ENCODE results near the gene NEAT1. TPM values are rescaled to one million over a fixed set of nuclear protein-coding genes. Genes with fewer than 3 reads are reported as not detected.

The NEAT1 gene
- total RNA-seq, 4 donors from 2014 or later, result 30.6 to 705 (median 357) TPM

- Histone ChIP-seq H3K27ac (peak overlapping the region; percentile 95 to 99 (median 98)), H3K36me3 (no peaks in the 10 kb centered on the region), H3K4me1 (peaks cover 20 to 70% (median 40%) of the 10 kb centered on the region in 3 donors), H3K4me3 (no peak overlapping the region), H3K27me3 (no peaks in the 10 kb centered on the region), H3K9me3 (no peaks in the 10 kb centered on the region)
- no peak for DNase-seq
- 74 to 75% methylated on average over 6 to 7 of the region's 13 CpGs for WGBS, 2 donors
- TF ChIP-seq POLR2A (IDR thresholded peaks at IDR 0.05), result no peak
- TF ChIP-seq CTCF (IDR thresholded peaks at IDR 0.05), result no peak
- intact Hi-C loops (cut with DNase I), result loop anchor here (5.0 kb wide), 1 partner anchor 37 kb away; no protein-coding TSS in a partner anchor
Observed at GRCh38 chr11:65379698-65380459, 42.7 kb upstream of the NEAT1 start.

- TF ChIP-seq POLR2A (IDR thresholded peaks at IDR 0.05) (no peak), CTCF (IDR thresholded peaks at IDR 0.05) (no peak)
- Histone ChIP-seq H3K36me3 (no peaks in the 10 kb centered on the region), H3K27ac (peak overlapping the region; percentile 95 to 99 (median 98)), H3K4me3 (no peak overlapping the region), H3K27me3 (no peaks in the 10 kb centered on the region), H3K9me3 (no peaks in the 10 kb centered on the region), H3K4me1 (peaks cover 25 to 71% (median 47%) of the 10 kb centered on the region in 3 donors)
- 90 to 96% methylated on average over 2 to 8 of the region's 16 CpGs for WGBS, 2 donors
- no peak for DNase-seq
- intact Hi-C loops (cut with DNase I), result loop anchor here (5.0 kb wide), 1 partner anchor 37 kb away; no protein-coding TSS in a partner anchor
Observed at GRCh38 chr11:65380460-65381119, 42.0 kb upstream of the NEAT1 start.

GRCh38 chr11:65381716-65382032 is 40.9 kb upstream of the NEAT1 start:
- no peak for DNase-seq
- intact Hi-C loops (cut with DNase I), result loop anchor here (5.0 kb wide), 1 partner anchor 36 kb away; no protein-coding TSS in a partner anchor
- Histone ChIP-seq H3K4me1 (peaks cover 30 to 79% (median 54%) of the 10 kb centered on the region in 3 donors), H3K27ac (peak overlapping the region; percentile 95 to 99 (median 98)), H3K36me3 (no peaks in the 10 kb centered on the region), H3K4me3 (peak overlapping the region; percentile 23 to 68 (median 46)), H3K9me3 (no peaks in the 10 kb centered on the region), H3K27me3 (no peaks in the 10 kb centered on the region)
- WGBS, 2 donors, result 0 to 4% methylated on average over 4 to 5 of the region's 6 CpGs
- TF ChIP-seq POLR2A (IDR thresholded peaks at IDR 0.05), result no peak

GRCh38 chr11:65382033-65382803 is 40.4 kb upstream of the NEAT1 start, which contains the start of gene SLC25A45:
Gene SLC25A45 (minus strand): TSS chr11:65382646. CDS start chr11:65381951, 695 bp downstream.
- Histone ChIP-seq H3K4me1 (peaks cover 34 to 83% (median 58%) of the 10 kb centered on the region in 3 donors), H3K27me3 (no peaks in the 10 kb centered on the region), H3K27ac (peak within 1 kb of the TSS; percentile 95 to 99 (median 98)), H3K36me3 (no peaks in the 10 kb centered on the region), H3K9me3 (no peaks in the 10 kb centered on the region), H3K4me3 (peak within 1 kb of the TSS; percentile 23 to 68 (median 46))
- peak; percentile 68 for DNase-seq
- intact Hi-C loops (cut with DNase I), result loop anchor here (5.0 kb wide), 1 partner anchor 35 kb away; no protein-coding TSS in a partner anchor
- WGBS, 2 donors, result 0% methylated on average over 8 of the region's 27 CpGs
- peak; percentile 73 to 98 (median 96) for TF ChIP-seq CTCF (IDR thresholded peaks at IDR 0.05)
- TF ChIP-seq POLR2A (IDR thresholded peaks at IDR 0.05), result peak in 3 of 4 donors; percentile 38 to 76 (median 59)

GRCh38 chr11:65382804-65383368 is 39.7 kb upstream of the NEAT1 start:
- Histone ChIP-seq H3K9me3 (no peaks in the 10 kb centered on the region), H3K36me3 (no peaks in the 10 kb centered on the region), H3K27me3 (no peaks in the 10 kb centered on the region), H3K4me1 (peaks cover 40 to 90% (median 65%) of the 10 kb centered on the region in 3 donors), H3K27ac (peak overlapping the region; percentile 95 to 99 (median 98)), H3K4me3 (peak overlapping the region; percentile 6 to 68 (median 46))
- intact Hi-C loops (cut with DNase I), result loop anchor here (5.0 kb wide), 1 partner anchor 34 kb away; no protein-coding TSS in a partner anchor
- no peak for DNase-seq
- WGBS, 2 donors, result 14 to 16% methylated on average over 4 to 11 of the region's 12 CpGs
- TF ChIP-seq CTCF (IDR thresholded peaks at IDR 0.05) (no peak), POLR2A (IDR thresholded peaks at IDR 0.05) (peak in 1 of 4 donors; percentile 8)

Measured in esophagus squamous epithelium (tissue), 5 donors.